NCI-H1436 treated with DMSO at 0.1 percent for 48 hours (cell line): ENCODE measurements around the gene GUCY1A1.
"Not testable (repeated sequence)": the region's sequence is repeated elsewhere in the genome, so short reads cannot be mapped to it uniquely, and the experiment has no call there.

Experiments
- DNase-seq: peaks from one replicate; lab custom pipeline; 2025; lab: John Stamatoyannopoulos, UW

The GUCY1A1 gene

GRCh38 chr4:155666344-155667221 is at the start of gene GUCY1A1:
GUCY1A1 (plus strand) TSS chr4:155666848; CDS start chr4:155696868, 30,020 bp downstream.
- DNase-seq = no peak

GRCh38 chr4:155617296-155617695 is 49.4 kb upstream of the GUCY1A1 start:
- no peak for DNase-seq

GRCh38 chr4:155618183-155618838 is 48.3 kb upstream of the GUCY1A1 start:
- no peak for DNase-seq

GRCh38 chr4:155620637-155621036 is 46.0 kb upstream of the GUCY1A1 start:
- no peak for DNase-seq

- no peak for DNase-seq
Measured at GRCh38 chr4:155624478-155624877, 42.2 kb upstream of the GUCY1A1 start.

- DNase-seq = no peak
Measured at GRCh38 chr4:155626561-155626960, 40.1 kb upstream of the GUCY1A1 start.

- no peak for DNase-seq
Measured at GRCh38 chr4:155629183-155629825, 37.3 kb upstream of the GUCY1A1 start.

- no peak for DNase-seq
Measured at GRCh38 chr4:155629956-155630355, 36.7 kb upstream of the GUCY1A1 start.

GRCh38 chr4:155632310-155632840 is 34.3 kb upstream of the GUCY1A1 start:
- no peak for DNase-seq

- DNase-seq = no peak
Measured at GRCh38 chr4:155638195-155638965, 28.3 kb upstream of the GUCY1A1 start.

- DNase-seq = no peak
Measured at GRCh38 chr4:155639704-155640523, 26.7 kb upstream of the GUCY1A1 start.

- no peak for DNase-seq
Measured at GRCh38 chr4:155640751-155641150, 25.9 kb upstream of the GUCY1A1 start.

GRCh38 chr4:155643087-155643486 is 23.6 kb upstream of the GUCY1A1 start:
- no peak for DNase-seq

GRCh38 chr4:155646001-155646400 is 20.6 kb upstream of the GUCY1A1 start:
- no peak for DNase-seq

GRCh38 chr4:155650785-155651184 is 15.9 kb upstream of the GUCY1A1 start:
- not testable (repeated sequence) for DNase-seq

GRCh38 chr4:155653052-155653451 is 13.6 kb upstream of the GUCY1A1 start:
- DNase-seq = no peak

GRCh38 chr4:155656025-155656424 is 10.6 kb upstream of the GUCY1A1 start:
- DNase-seq = no peak

- DNase-seq = no peak
Measured at GRCh38 chr4:155657169-155657568, 9.5 kb upstream of the GUCY1A1 start.

GRCh38 chr4:155657985-155658680 is 8.5 kb upstream of the GUCY1A1 start:
- DNase-seq = no peak

GRCh38 chr4:155658681-155659064 is 8.0 kb upstream of the GUCY1A1 start:
- DNase-seq = no peak
